Panc1 (cell line): ENCODE results near the gene SPAG6. TPM values are rescaled to one million over a fixed set of nuclear protein-coding genes. Genes with fewer than 3 reads are reported as not detected.
"Not testable (repeated sequence)": the region's sequence is repeated elsewhere in the genome, so short reads cannot be mapped to it uniquely, and the experiment has no call there.

Experiments
- ATAC-seq: fragments of 200-7000 bp; cut with Tn5 transposase; 2 replicates; pipeline ENCODE4 v1.9.1; 2020; ENCODE audit warnings: mild to moderate bottlenecking, moderate library complexity
- BruUV-seq: library from RNA; stranded (reverse); fragments of 400-500 nt; replicated peaks from 2 replicates; lab custom pipeline; 2021; lab: Mats Ljungman, UMichigan
- CTCF ChIA-PET: fragments of 300-600 bp; sonication (Branson Sonifier 250); formaldehyde crosslinking; loops from one replicate; lab custom pipeline; 2022; ENCODE audit warnings: antibody characterized with exemption; lab: Charles Lee
- POLR2A ChIA-PET: fragments of 300-600 bp; sonication (Branson Sonifier 250); formaldehyde crosslinking; loops from one replicate; lab custom pipeline; 2022; ENCODE audit warnings: antibody characterized with exemption; lab: Charles Lee
- DNase-seq: peaks from one replicate; pipeline ENCODE4 v3.0.0-alpha.2; 2010; ENCODE audit warnings: low read depth, low spot score
- H3K27ac ChIP-seq: 2 replicates; pipeline ENCODE4 v1.5.1; 2011; ENCODE audit warnings: mild to moderate bottlenecking, low read length, inconsistent platforms
- H3K27me3 ChIP-seq: fragments of 200-500 bp; sonication (Bioruptor generic); 2 replicates; pipeline ENCODE4 v1.6.0; 2014; ENCODE audit warnings: low read length, inconsistent platforms; ENCODE audit not compliant: control insufficient read depth, insufficient read depth
- H3K36me3 ChIP-seq: fragments of 200-500 bp; sonication (Bioruptor generic); 2 replicates; pipeline ENCODE4 v1.5.1; 2014; ENCODE audit warnings: inconsistent platforms, mild to moderate bottlenecking, low read length, moderate library complexity; ENCODE audit not compliant: control insufficient read depth, insufficient read depth
- H3K4me1 ChIP-seq: 2 replicates; pipeline ENCODE4 v1.5.1; 2011; ENCODE audit warnings: inconsistent platforms, mild to moderate bottlenecking, low read length, moderate library complexity; ENCODE audit not compliant: control insufficient read depth, insufficient read depth
- H3K4me3 ChIP-seq, 2 experiments: 2 replicates each; pipeline ENCODE4 v1.5.1; 2011 to 2012; ENCODE audit warnings: low read depth in 2 of 2, low read length in 2 of 2, mild to moderate bottlenecking in 2 of 2, inconsistent platforms in 1 of 2, moderate library complexity in 1 of 2
- H3K9me3 ChIP-seq: fragments of 200-500 bp; sonication (Bioruptor generic); 2 replicates; pipeline ENCODE4 v1.5.1; 2014; ENCODE audit warnings: low read depth, mild to moderate bottlenecking, inconsistent platforms, low read length, moderate library complexity; ENCODE audit not compliant: control insufficient read depth, insufficient read depth
- POLR2AphosphoS5 ChIP-seq: IDR thresholded peaks from 2 replicates; pipeline ENCODE4 v1.6.1; 2012; ENCODE audit warnings: mild to moderate bottlenecking, low read depth, low read length, moderate library complexity
- SIN3A ChIP-seq: IDR thresholded peaks from 2 replicates; pipeline ENCODE4 v1.6.1; 2012; ENCODE audit warnings: low read depth, mild to moderate bottlenecking, low read length, moderate library complexity, borderline replicate concordance; ENCODE audit not compliant: insufficient read depth
- TCF7L2 ChIP-seq: IDR thresholded peaks from 2 replicates; pipeline ENCODE4 v1.6.1; 2011; ENCODE audit warnings: mild to moderate bottlenecking, low read depth, low read length, inconsistent platforms
- in situ Hi-C: cut with HindIII; loops from 2 replicates; pipeline ENCODE4 v1.10.0; 2016; ENCODE audit warnings: low sequenced_read_pairs, low pct_unique_long_range_greater_than_20kb
- intact Hi-C: fragments of 100-400 bp; cut with micrococcal nuclease; formaldehyde crosslinking; loops from one replicate; pipeline ENCODE4 v1.10.0; 2022; ENCODE audit not compliant: unreplicated experiment
- total RNA-seq: library from RNA; stranded (reverse); gene quantifications from one replicate; pipeline ENCODE4 v1.2.1, GENCODE V29; 2021; ENCODE audit not compliant: unreplicated experiment
- TF ChIP-seq, protein P1 (sequence below), 2 experiments: IDR thresholded peaks; 2 replicates each; pipeline ENCODE4 v1.6.1; 2011 to 2012; ENCODE audit warnings: low read depth in 2 of 2, control low read depth in 1 of 2, low read length in 1 of 2, mild to moderate bottlenecking in 1 of 2, moderate library complexity in 1 of 2; ENCODE audit not compliant: insufficient read depth in 1 of 2
- TF ChIP-seq, protein P2 (sequence below): fragments of 450-650 bp; IDR thresholded peaks from 2 replicates; pipeline ENCODE4 v1.5.1; 2017; ENCODE audit warnings: mild to moderate bottlenecking

SPAG6 gene
- total RNA-seq, 1 experiment from 2014 or later, result not detected

DNA sequence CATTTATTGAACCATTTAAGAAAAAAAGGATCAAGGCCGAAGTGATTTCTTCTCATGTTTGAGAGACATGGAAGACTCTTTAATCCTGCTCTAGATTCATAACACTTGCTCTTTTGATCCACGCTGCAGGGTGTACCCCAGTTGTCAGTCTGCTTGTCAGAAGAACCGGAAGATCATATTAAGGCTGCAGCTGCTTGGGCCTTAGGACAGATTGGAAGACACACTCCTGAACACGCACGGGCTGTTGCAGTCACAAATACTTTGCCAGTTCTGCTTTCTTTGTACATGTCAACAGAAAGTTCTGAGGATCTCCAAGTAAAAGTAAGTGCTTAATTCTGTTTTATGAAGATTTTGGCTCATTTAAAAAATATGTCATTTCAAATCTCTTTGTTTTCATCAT, 46.3 kb downstream of the SPAG6 start:
- Histone ChIP-seq H3K36me3 (no peaks in the 10 kb centered on the region), H3K4me3 (no peak overlapping the region), H3K4me1 (no peaks in the 10 kb centered on the region), H3K27ac (no peak overlapping the region), H3K9me3 (no peaks in the 10 kb centered on the region), H3K27me3 (peaks cover 2% of the 10 kb centered on the region; the same call in 1 of the 2 replicates)
- TF ChIP-seq TCF7L2 (no peak), SIN3A (no peak), POLR2AphosphoS5 (no peak)
- TF ChIP-seq, protein P1, sequence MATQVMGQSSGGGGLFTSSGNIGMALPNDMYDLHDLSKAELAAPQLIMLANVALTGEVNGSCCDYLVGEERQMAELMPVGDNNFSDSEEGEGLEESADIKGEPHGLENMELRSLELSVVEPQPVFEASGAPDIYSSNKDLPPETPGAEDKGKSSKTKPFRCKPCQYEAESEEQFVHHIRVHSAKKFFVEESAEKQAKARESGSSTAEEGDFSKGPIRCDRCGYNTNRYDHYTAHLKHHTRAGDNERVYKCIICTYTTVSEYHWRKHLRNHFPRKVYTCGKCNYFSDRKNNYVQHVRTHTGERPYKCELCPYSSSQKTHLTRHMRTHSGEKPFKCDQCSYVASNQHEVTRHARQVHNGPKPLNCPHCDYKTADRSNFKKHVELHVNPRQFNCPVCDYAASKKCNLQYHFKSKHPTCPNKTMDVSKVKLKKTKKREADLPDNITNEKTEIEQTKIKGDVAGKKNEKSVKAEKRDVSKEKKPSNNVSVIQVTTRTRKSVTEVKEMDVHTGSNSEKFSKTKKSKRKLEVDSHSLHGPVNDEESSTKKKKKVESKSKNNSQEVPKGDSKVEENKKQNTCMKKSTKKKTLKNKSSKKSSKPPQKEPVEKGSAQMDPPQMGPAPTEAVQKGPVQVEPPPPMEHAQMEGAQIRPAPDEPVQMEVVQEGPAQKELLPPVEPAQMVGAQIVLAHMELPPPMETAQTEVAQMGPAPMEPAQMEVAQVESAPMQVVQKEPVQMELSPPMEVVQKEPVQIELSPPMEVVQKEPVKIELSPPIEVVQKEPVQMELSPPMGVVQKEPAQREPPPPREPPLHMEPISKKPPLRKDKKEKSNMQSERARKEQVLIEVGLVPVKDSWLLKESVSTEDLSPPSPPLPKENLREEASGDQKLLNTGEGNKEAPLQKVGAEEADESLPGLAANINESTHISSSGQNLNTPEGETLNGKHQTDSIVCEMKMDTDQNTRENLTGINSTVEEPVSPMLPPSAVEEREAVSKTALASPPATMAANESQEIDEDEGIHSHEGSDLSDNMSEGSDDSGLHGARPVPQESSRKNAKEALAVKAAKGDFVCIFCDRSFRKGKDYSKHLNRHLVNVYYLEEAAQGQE (IDR thresholded peaks at IDR 0.05; ENCODE audit: insufficient read depth in 1 of 2, low read depth in 2 of 2, low read length in 1 of 2), result no peak
- TF ChIP-seq, protein P2, sequence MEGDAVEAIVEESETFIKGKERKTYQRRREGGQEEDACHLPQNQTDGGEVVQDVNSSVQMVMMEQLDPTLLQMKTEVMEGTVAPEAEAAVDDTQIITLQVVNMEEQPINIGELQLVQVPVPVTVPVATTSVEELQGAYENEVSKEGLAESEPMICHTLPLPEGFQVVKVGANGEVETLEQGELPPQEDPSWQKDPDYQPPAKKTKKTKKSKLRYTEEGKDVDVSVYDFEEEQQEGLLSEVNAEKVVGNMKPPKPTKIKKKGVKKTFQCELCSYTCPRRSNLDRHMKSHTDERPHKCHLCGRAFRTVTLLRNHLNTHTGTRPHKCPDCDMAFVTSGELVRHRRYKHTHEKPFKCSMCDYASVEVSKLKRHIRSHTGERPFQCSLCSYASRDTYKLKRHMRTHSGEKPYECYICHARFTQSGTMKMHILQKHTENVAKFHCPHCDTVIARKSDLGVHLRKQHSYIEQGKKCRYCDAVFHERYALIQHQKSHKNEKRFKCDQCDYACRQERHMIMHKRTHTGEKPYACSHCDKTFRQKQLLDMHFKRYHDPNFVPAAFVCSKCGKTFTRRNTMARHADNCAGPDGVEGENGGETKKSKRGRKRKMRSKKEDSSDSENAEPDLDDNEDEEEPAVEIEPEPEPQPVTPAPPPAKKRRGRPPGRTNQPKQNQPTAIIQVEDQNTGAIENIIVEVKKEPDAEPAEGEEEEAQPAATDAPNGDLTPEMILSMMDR, result no peak
- no peak for DNase-seq
- no TSS peak for BruUV-seq
- intact Hi-C loops, result no loop called here
- in situ Hi-C loops, result no loop called here
- ChIA-PET POLR2A (no interaction called here), CTCF (no interaction called here)
- no peak for ATAC-seq

DNA sequence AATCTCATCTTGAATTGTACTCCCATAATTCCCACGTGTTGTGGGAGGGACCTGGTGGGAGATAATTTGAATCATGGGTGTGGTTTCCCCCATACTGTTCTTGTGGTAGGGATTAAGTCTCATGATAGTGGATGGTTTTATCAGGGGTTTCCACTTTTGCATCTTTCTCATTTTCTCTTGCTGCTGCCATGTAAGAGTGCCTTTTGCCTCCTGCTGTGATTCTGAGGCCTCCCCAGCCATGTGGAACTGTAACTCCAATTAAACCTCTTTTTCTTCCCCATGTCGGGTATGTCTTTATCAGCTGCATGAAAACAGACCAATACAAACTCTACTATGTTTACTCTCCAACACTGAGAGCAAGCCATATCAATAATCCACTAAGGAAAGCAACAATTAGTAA, 50.9 kb downstream of the SPAG6 start:
- CTCF ChIA-PET, H3K27me3 ChIP-seq, BruUV-seq, H3K4me1 ChIP-seq, POLR2A ChIA-PET, DNase-seq, H3K27ac ChIP-seq, intact Hi-C loops, H3K4me3 ChIP-seq, ATAC-seq, H3K9me3 ChIP-seq, in situ Hi-C loops, H3K36me3 ChIP-seq: not testable (repeated sequence)

DNA sequence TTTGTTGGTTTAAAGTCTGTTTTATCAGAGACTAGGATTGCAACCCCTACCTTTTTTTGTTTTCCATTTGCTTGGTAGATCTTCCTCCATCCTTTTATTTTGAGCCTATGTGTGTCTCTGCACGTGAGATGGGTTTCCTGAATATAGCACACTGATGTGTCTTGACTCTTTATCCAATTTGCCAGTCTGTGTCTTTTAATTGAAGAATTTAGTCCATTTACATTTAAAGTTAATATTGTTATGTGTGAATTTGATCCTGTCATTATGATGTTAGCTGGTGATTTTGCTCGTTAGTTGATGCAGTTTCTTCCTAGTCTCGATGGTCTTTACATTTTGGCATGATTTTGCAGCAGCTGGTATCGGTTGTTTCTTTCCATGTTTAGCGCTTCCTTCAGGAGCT, 61.6 kb downstream of the SPAG6 start:
- POLR2A ChIA-PET, DNase-seq, in situ Hi-C loops, ATAC-seq, intact Hi-C loops, H3K4me3 ChIP-seq, H3K9me3 ChIP-seq, H3K4me1 ChIP-seq, H3K27me3 ChIP-seq, H3K36me3 ChIP-seq, BruUV-seq, CTCF ChIA-PET, H3K27ac ChIP-seq: not testable (repeated sequence)
